ENCODE data around the gene MRGPRE.

DNA sequence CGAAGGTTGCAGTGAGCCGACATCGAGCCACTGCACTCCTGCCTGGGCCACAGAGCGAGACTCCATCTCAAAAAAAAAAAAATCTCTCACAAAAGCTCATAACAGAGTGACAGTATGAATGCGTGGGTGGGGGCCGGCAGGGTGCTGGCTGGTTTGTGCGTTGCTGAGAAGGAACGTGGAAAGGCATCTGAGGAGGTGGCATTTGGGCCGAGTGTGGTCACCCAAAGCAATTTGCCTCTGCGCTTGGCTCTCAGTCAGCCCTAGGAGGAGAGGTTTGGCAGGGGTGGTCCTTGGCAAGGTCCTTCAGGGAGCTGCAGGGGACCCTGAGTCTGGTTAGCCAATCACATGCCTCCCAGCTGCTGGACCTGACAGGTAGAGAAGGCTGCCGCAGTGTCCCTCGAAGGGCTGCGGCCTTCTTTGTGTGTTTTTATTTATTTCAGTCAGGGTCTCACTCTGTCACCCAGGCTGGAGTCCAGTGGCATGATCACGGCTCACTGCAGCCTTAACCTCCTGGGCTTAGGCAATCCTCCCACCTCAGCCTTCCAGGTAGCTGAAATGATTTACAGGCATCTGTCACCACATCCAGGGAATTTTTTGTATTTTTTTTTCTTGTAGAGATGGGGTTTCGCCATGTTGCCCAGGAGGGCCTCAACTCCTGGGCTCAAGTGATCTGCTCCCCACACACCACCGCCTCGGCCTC is 43.6 kb downstream of the MRGPRE start:
- TF ChIP-seq, protein P1, sequence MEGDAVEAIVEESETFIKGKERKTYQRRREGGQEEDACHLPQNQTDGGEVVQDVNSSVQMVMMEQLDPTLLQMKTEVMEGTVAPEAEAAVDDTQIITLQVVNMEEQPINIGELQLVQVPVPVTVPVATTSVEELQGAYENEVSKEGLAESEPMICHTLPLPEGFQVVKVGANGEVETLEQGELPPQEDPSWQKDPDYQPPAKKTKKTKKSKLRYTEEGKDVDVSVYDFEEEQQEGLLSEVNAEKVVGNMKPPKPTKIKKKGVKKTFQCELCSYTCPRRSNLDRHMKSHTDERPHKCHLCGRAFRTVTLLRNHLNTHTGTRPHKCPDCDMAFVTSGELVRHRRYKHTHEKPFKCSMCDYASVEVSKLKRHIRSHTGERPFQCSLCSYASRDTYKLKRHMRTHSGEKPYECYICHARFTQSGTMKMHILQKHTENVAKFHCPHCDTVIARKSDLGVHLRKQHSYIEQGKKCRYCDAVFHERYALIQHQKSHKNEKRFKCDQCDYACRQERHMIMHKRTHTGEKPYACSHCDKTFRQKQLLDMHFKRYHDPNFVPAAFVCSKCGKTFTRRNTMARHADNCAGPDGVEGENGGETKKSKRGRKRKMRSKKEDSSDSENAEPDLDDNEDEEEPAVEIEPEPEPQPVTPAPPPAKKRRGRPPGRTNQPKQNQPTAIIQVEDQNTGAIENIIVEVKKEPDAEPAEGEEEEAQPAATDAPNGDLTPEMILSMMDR (IDR thresholded peaks at IDR 0.05; ENCODE audit: low read depth, low read length, poor library complexity, severe bottlenecking): no peak
- no peak for TF ChIP-seq EZH2phosphoT487 (IDR thresholded peaks at IDR 0.05; ENCODE audit: borderline replicate concordance, low read length)
